K562 (cell line): Measurements from ENCODE around the gene KCNH8.

Experiments
- BACH1 ChIP-seq: fragments of 200-800 bp; sonication (Bioruptor generic); IDR thresholded peaks from 2 replicates; pipeline ENCODE4 v1.6.1; 2016; ENCODE audit warnings: missing genetic modification characterization, missing compliant biosample characterization
- CEBPB ChIP-seq: fragments of 450-650 bp; IDR thresholded peaks from 2 replicates; pipeline ENCODE4 v1.6.1; 2016; ENCODE audit warnings: missing genetic modification characterization, missing compliant biosample characterization
- CTCF ChIP-seq, 3 experiments: IDR thresholded peaks in 2 of 3; conservative IDR thresholded peaks in 1 of 3; 2 replicates each; pipeline ENCODE4 v1.5.1; 2011 to 2012; ENCODE audit warnings: low read length in 3 of 3, mild to moderate bottlenecking in 3 of 3, control low read depth in 2 of 3, improper control_type of control experiment in 1 of 3, inconsistent platforms in 1 of 3, low read depth in 1 of 3, mixed read lengths in 1 of 3, moderate library complexity in 1 of 3; ENCODE audit not compliant: insufficient read depth in 2 of 3
- DACH1 ChIP-seq: fragments of 450-650 bp; IDR thresholded peaks from 2 replicates; pipeline ENCODE4 v1.6.1; 2018; ENCODE audit not compliant: partially characterized antibody
- ELF4 ChIP-seq: fragments of 450-650 bp; formaldehyde crosslinking; IDR thresholded peaks from 2 replicates; pipeline ENCODE4 v1.4.0; 2022; ENCODE audit warnings: missing genetic modification characterization
- EZH2 ChIP-seq: IDR thresholded peaks from 2 replicates; pipeline ENCODE4 v1.6.1; 2012; ENCODE audit warnings: low read depth, mild to moderate bottlenecking, inconsistent platforms, low read length, borderline replicate concordance
- TAL1 ChIP-seq: fragments of 450-650 bp; IDR thresholded peaks from 2 replicates; pipeline ENCODE4 v1.6.1; 2016; ENCODE audit warnings: mild to moderate bottlenecking
- ZBTB11 ChIP-seq, 3 experiments: fragments of 200-800 bp in 1 of 3; fragments of 250-450 bp in 1 of 3; fragments of 450-650 bp in 1 of 3; sonication (Bioruptor Pico) in 1 of 3; sonication (Bioruptor generic) in 1 of 3; formaldehyde crosslinking in 1 of 3; IDR thresholded peaks; 2 replicates each; pipeline versions ENCODE4 v1.6.1 to v1.8.0; 2016 to 2022; ENCODE audit warnings: mild to moderate bottlenecking in 2 of 3, missing genetic modification characterization in 2 of 3, missing compliant biosample characterization in 1 of 3, moderate library complexity in 1 of 3
- ZNF232 ChIP-seq: sonication (generic); formaldehyde crosslinking; IDR thresholded peaks from 2 replicates; pipeline ENCODE4 v1.8.0; 2022; ENCODE audit warnings: mild to moderate bottlenecking, missing genetic modification reagents
- TF ChIP-seq, protein P1 (sequence below): fragments of 450-650 bp; IDR thresholded peaks from 2 replicates; pipeline ENCODE4 v1.6.1; 2017; ENCODE audit warnings: antibody characterized with exemption

DNA sequence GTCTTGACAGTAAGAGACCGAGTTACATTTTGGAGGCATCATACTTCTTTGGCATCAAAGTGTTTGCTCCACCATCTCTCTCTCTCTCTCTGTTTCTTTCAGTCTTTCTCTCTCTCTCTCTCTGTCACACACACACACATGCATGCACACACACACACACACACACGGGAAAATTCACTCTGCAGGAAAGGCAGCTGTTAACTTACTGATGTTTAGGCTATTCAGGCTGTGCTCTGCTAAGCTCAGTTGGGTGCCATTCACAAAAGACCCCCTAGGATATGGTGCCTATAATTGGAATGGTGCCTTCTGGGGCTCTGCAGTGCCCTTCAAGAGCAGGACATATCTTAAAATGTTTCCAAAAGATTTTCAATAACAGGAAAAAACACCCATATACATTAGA lies 78.2 kb downstream of the KCNH8 start:
- no peak for TF ChIP-seq TAL1
- TF ChIP-seq BACH1 (tag) = no peak
- no peak for TF ChIP-seq CTCF (IDR thresholded peaks at IDR 0.05 in 2 of 3, conservative IDR thresholded peaks at IDR 0.05 in 1 of 3; ENCODE audit: insufficient read depth in 2 of 3, low read depth in 1 of 3, low read length in 3 of 3)
- TF ChIP-seq EZH2 = no peak
- TF ChIP-seq DACH1 = no peak
- no peak for TF ChIP-seq ZNF232
- TF ChIP-seq ZBTB11 (CRISPR knock-in tag; IDR thresholded peaks at IDR 0.05) = no peak
- no peak for TF ChIP-seq ELF4 (CRISPR knock-in tag)
- no peak for TF ChIP-seq CEBPB (tag)
- TF ChIP-seq, protein P1, sequence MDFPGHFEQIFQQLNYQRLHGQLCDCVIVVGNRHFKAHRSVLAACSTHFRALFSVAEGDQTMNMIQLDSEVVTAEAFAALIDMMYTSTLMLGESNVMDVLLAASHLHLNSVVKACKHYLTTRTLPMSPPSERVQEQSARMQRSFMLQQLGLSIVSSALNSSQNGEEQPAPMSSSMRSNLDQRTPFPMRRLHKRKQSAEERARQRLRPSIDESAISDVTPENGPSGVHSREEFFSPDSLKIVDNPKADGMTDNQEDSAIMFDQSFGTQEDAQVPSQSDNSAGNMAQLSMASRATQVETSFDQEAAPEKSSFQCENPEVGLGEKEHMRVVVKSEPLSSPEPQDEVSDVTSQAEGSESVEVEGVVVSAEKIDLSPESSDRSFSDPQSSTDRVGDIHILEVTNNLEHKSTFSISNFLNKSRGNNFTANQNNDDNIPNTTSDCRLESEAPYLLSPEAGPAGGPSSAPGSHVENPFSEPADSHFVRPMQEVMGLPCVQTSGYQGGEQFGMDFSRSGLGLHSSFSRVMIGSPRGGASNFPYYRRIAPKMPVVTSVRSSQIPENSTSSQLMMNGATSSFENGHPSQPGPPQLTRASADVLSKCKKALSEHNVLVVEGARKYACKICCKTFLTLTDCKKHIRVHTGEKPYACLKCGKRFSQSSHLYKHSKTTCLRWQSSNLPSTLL = no peak
